ENCODE results near the gene NAB2. TPM values are rescaled to one million over a fixed set of nuclear protein-coding genes. Genes with fewer than 3 reads are reported as not detected.

Gene NAB2
- polyA plus RNA-seq, 1 donor (not counting 4 experiments of a cell fraction or from before 2014, with no cell fraction given), result 22.0 TPM

GRCh38 chr12:57058454-57058853, 30.5 kb upstream of the NAB2 start:
- Histone ChIP-seq H3K9me3 (ENCODE audit: control insufficient read depth, low read depth, low read length) (no peaks in the 10 kb centered on the region), H3K36me3 (ENCODE audit: control insufficient read depth in 2 of 2, extremely low read depth in 1 of 2, insufficient read depth in 2 of 2, low read length in 2 of 2) (peaks cover 12 to 30% of the 10 kb centered on the region in 2 experiments), H3K27me3 (ENCODE audit: control insufficient read depth, extremely low read depth, insufficient read depth, low read length) (no peaks in the 10 kb centered on the region), H4K20me1 (ENCODE audit: control insufficient read depth, extremely low read depth, insufficient read depth, low read length) (no peaks in the 10 kb centered on the region), H3K4me2 (ENCODE audit: control insufficient read depth, extremely low read depth, insufficient read depth, low read depth, low read length) (no peak overlapping the region), H3K4me1 (ENCODE audit: control insufficient read depth, extremely low read depth, insufficient read depth, low read length) (no peaks in the 10 kb centered on the region), H3K27ac (ENCODE audit: control insufficient read depth, insufficient read depth, low read length) (no peak overlapping the region), H2AFZ (ENCODE audit: control insufficient read depth, low read length) (no peak overlapping the region), H3K9ac (ENCODE audit: control insufficient read depth, extremely low read depth, insufficient read depth, low read length) (no peak overlapping the region), H3K9me1 (ENCODE audit: control insufficient read depth, extremely low read depth, insufficient read depth, low read length) (no peaks in the 10 kb centered on the region), H3K4me3 (ENCODE audit: control insufficient read depth in 2 of 3, extremely low read depth in 1 of 3, insufficient read depth in 2 of 3, low read depth in 1 of 3, low read length in 3 of 3) (no peak overlapping the region), H3K79me2 (ENCODE audit: control insufficient read depth, insufficient read depth, low read length) (no peaks in the 10 kb centered on the region)
- dilution Hi-C loops (cut with MboI; ENCODE audit: extremely low pct_ligation_motif_present, low sequenced_read_pairs), result no loop called here
- FAIRE-seq, result no peak
- no peak for DNase-seq (ENCODE audit: low read depth, low spot score)
- no peak for TF ChIP-seq CTCF (optimal IDR thresholded peaks at IDR 0.05 in 1 of 3, IDR thresholded peaks at IDR 0.05 in 1 of 3, conservative IDR thresholded peaks at IDR 0.05 in 1 of 3; ENCODE audit: extremely low read depth in 1 of 3, insufficient read depth in 2 of 3, low read length in 3 of 3)
- no peak for TF ChIP-seq EZH2 (IDR thresholded peaks at IDR 0.05; ENCODE audit: low read length)

- no peak overlapping the region for H3K4me3 ChIP-seq (ENCODE audit: control insufficient read depth in 2 of 3, extremely low read depth in 1 of 3, insufficient read depth in 2 of 3, low read depth in 1 of 3, low read length in 3 of 3)
- H3K4me1 ChIP-seq (ENCODE audit: control insufficient read depth, extremely low read depth, insufficient read depth, low read length), result no peaks in the 10 kb centered on the region
- DNase-seq (ENCODE audit: low read depth, low spot score), result no peak
- no peak overlapping the region for H3K9ac ChIP-seq (ENCODE audit: control insufficient read depth, extremely low read depth, insufficient read depth, low read length)
- no peaks in the 10 kb centered on the region for H4K20me1 ChIP-seq (ENCODE audit: control insufficient read depth, extremely low read depth, insufficient read depth, low read length)
- dilution Hi-C loops (cut with MboI; ENCODE audit: extremely low pct_ligation_motif_present, low sequenced_read_pairs), result no loop called here
- TF ChIP-seq CTCF (optimal IDR thresholded peaks at IDR 0.05 in 1 of 3, IDR thresholded peaks at IDR 0.05 in 1 of 3, conservative IDR thresholded peaks at IDR 0.05 in 1 of 3; ENCODE audit: extremely low read depth in 1 of 3, insufficient read depth in 2 of 3, low read length in 3 of 3) (no peak), EZH2 (IDR thresholded peaks at IDR 0.05; ENCODE audit: low read length) (no peak)
- FAIRE-seq, result no peak
- H3K4me2 ChIP-seq (ENCODE audit: control insufficient read depth, extremely low read depth, insufficient read depth, low read depth, low read length), result no peak overlapping the region
- no peaks in the 10 kb centered on the region for H3K9me3 ChIP-seq (ENCODE audit: control insufficient read depth, low read depth, low read length)
- H3K36me3 ChIP-seq (ENCODE audit: control insufficient read depth in 2 of 2, extremely low read depth in 1 of 2, insufficient read depth in 2 of 2, low read length in 2 of 2), result peaks cover 6 to 16% of the 10 kb centered on the region in 2 experiments
- no peaks in the 10 kb centered on the region for H3K9me1 ChIP-seq (ENCODE audit: control insufficient read depth, extremely low read depth, insufficient read depth, low read length)
- no peaks in the 10 kb centered on the region for H3K79me2 ChIP-seq (ENCODE audit: control insufficient read depth, insufficient read depth, low read length)
- no peak overlapping the region for H2AFZ ChIP-seq (ENCODE audit: control insufficient read depth, low read length)
- no peak overlapping the region for H3K27ac ChIP-seq (ENCODE audit: control insufficient read depth, insufficient read depth, low read length)
- H3K27me3 ChIP-seq (ENCODE audit: control insufficient read depth, extremely low read depth, insufficient read depth, low read length), result no peaks in the 10 kb centered on the region
These were observed 24.8 kb upstream of the NAB2 start for GRCh38 chr12:57063991-57064685.

Data from keratinocyte (primary cell).